Astrocyte of the cerebellum (primary cell): ENCODE results near the gene PSMA7.

ENCODE experiments used
- DNase-seq: peaks from one replicate; pipeline ENCODE4 v3.0.0-alpha.2; 2011; ENCODE audit warnings: low read depth
- H3K4me3 ChIP-seq: 2 replicates; pipeline ENCODE4 v1.5.1; 2011; ENCODE audit warnings: mild to moderate bottlenecking, low read depth, low read length, moderate library complexity
- in situ Hi-C: cut with HindIII; loops from 2 replicates; pipeline ENCODE4 v1.10.0; 2017; ENCODE audit warnings: low sequenced_read_pairs
- TF ChIP-seq, protein P1 (sequence below): IDR thresholded peaks from 2 replicates; pipeline ENCODE4 v1.5.1; 2012; ENCODE audit warnings: low read length, low read depth, moderate library complexity, mild to moderate bottlenecking; ENCODE audit errors: missing control alignments

Gene PSMA7

DNA sequence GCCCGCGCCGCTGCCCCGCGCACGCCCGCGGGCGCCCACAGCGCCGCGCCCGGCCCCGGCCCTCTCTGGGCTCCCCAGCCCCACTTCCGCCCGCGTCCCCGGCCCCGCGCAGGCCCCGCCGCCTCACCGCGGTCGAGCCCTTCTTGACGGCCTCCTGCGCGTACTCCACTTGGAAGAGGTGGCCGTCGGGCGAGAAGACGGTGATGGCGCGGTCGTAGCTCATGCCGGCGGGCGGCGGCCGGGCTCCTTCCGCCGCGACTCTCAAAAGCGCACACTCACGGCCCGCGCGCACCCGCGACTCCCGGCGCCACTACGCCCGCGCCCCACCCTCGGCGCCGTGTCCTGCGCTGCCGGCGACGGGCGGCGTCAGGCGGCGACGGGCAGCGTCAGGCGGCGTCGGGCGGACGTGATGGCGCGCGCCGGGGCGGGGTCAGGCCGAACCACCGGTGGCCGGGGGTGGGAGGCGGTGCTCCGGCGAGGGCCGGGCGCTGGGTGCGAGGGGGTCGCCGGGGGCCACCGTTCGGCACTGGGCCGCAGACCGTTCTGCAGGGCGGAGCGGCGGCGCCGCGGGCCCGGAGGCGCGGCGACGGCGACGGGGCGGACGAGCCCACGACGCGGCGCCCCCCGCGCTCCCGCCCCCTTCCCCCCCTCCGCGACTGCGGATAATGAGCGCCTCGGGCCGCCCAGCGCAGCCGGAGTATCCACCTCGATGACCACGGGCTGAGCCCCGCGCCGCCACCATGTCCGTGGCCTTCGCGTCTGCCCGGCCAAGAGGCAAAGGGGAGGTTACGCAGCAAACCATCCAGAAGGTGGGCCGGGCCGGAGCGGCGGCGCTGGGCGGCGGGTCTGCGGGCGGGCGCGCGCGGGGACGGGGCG, at the start of gene PSMA7, which contains the start of gene SS18L1:
PSMA7 (minus strand) TSS at position 314 of the 876 bp plus-strand sequence; CDS start at position 223, 91 bp downstream.
SS18L1 (plus strand) TSS at position 689 of the 876 bp plus-strand sequence; CDS start at position 741, 52 bp downstream.
- peak; percentile 39 for DNase-seq
- TF ChIP-seq, protein P1, sequence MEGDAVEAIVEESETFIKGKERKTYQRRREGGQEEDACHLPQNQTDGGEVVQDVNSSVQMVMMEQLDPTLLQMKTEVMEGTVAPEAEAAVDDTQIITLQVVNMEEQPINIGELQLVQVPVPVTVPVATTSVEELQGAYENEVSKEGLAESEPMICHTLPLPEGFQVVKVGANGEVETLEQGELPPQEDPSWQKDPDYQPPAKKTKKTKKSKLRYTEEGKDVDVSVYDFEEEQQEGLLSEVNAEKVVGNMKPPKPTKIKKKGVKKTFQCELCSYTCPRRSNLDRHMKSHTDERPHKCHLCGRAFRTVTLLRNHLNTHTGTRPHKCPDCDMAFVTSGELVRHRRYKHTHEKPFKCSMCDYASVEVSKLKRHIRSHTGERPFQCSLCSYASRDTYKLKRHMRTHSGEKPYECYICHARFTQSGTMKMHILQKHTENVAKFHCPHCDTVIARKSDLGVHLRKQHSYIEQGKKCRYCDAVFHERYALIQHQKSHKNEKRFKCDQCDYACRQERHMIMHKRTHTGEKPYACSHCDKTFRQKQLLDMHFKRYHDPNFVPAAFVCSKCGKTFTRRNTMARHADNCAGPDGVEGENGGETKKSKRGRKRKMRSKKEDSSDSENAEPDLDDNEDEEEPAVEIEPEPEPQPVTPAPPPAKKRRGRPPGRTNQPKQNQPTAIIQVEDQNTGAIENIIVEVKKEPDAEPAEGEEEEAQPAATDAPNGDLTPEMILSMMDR: no peak
- in situ Hi-C loops: no loop called here
- H3K4me3 ChIP-seq: peak within 1 kb of the TSS; percentile 68

DNA sequence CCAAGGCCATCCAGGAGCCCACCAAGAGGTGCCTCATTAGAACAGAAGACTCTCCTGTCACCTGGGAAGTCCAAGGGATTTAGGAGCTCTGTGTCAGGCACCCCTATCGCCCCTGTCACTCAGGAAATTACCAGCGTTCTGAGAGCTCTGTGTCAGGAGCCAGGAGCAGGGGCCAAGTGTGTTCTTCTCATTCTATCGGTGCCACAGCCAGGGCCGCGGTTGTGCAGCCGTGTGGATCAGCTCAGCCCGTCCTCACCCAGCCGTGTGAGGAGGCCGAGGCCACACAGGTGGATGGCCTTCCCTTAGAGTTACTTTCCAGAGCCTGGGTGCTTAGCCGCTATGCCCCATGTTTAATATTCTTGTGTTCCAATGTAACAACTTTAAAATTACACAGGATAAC, 49.4 kb upstream of the PSMA7 start:
- in situ Hi-C loops: no loop called here
- TF ChIP-seq, protein P1: no peak
- no peak overlapping the region for H3K4me3 ChIP-seq
- no peak for DNase-seq

GRCh38 chr20:62191781-62192559, 48.8 kb upstream of the PSMA7 start:
- no peak for DNase-seq
- in situ Hi-C loops: no loop called here
- H3K4me3 ChIP-seq: no peak overlapping the region
- TF ChIP-seq, protein P1: no peak

- TF ChIP-seq, protein P1: no peak
- in situ Hi-C loops: no loop called here
- H3K4me3 ChIP-seq: no peak overlapping the region
- DNase-seq: no peak
These were observed 47.6 kb upstream of the PSMA7 start for GRCh38 chr20:62190639-62191411.

GRCh38 chr20:62186887-62187866, 44.0 kb upstream of the PSMA7 start:
- no peak overlapping the region for H3K4me3 ChIP-seq
- TF ChIP-seq, protein P1: no peak
- no peak for DNase-seq
- in situ Hi-C loops: no loop called here
